ENCODE measurements around the gene OR4C15.

Gene OR4C15

DNA sequence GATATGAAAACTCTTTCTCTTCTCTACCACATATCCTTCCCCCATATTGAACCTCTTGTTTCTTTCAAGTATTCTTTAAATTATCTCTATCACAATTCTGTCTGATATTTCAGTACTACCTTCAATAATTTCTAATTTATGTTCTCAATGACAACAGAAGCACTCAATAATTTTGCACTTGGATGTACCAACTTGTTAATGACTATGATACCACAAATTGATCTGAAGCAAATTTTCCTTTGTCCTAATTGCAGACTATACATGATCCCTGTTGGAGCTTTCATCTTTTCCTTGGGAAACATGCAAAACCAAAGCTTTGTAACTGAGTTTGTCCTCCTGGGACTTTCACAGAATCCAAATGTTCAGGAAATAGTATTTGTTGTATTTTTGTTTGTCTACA is at the start of gene OR4C15:
Gene OR4C15 (plus strand): TSS at position 301 of the 400 bp plus-strand sequence. CDS start 0 bp downstream, at position 301.
- no peak for DNase-seq (ENCODE audit: low spot score)

DNA sequence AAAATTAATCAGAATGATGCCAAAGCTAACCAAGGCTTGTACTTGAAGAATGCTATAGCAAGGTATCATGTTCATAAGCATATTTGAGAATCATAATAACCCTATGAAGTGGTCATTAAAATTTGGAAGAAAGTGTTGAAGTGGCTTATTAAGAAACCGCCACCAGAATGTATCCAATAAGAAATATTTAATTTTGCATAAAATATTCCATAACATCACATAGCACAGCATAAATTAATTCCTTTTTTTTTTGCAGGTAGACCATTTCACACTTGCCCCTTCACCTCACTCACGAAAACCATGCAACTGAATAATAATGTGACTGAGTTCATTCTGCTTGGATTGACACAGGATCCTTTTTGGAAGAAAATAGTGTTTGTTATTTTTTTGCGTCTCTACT is 17.6 kb downstream of the OR4C15 start, which contains the start of gene OR4C16:
Gene OR4C16 (plus strand): TSS at position 301 of the 400 bp plus-strand sequence. CDS start 0 bp downstream, at position 301.
- DNase-seq (ENCODE audit: low spot score): no peak

DNA sequence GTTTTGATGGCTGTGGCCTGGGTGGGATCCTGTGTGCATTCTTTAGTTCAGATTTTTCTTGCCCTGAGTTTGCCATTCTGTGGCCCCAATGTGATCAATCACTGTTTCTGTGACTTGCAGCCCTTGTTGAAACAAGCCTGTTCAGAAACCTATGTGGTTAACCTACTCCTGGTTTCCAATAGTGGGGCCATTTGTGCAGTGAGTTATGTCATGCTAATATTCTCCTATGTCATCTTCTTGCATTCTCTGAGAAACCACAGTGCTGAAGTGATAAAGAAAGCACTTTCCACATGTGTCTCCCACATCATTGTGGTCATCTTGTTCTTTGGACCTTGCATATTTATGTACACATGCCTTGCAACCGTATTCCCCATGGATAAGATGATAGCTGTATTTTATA is 18.3 kb downstream of the OR4C15 start:
- no peak for DNase-seq (ENCODE audit: low spot score)
